Measurements from ENCODE around the gene TEX26.
A peak's percentile ranks its signal among the peaks of the same experiment; 100 is the strongest.
"Not testable (repeated sequence)": the region's sequence is repeated elsewhere in the genome, so short reads cannot be mapped to it uniquely, and the experiment has no call there.

The TEX26 gene

DNA sequence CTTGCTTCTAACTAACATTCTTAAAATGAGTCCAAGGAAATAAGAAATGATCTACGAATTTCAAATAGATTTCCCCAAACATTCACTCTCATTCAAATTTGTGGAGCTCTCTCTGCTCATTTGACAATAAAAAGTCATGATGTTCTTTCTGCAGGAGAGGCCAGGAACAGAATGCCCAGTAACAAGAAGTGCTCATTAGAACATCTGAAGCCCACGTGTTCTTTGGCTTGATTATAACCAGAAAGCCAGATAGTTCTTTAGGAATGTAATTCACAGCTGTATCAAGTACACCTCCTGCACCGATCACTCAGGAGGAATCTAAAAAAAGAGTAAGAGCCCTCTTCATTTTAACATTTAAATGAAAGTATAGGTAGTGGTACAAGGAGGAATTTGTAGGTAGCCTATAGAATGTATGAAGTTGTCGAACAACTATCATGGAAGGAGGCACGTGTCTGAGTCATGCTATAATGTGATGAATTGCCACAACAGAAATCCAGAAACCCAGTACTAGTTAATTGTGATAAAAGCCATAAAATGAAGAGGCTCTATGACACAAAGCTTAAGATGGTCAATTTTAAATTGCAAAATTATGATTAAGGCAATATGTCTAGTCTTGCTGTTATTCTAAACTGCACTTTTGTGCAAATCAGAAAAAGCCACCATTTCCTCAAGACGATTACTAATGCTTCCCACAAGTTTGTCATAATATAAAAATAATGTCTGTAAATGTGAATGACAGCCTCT lies 13.6 kb upstream of the TEX26 start:
- no peak for DNase-seq (ENCODE audit: low spot score)

DNA sequence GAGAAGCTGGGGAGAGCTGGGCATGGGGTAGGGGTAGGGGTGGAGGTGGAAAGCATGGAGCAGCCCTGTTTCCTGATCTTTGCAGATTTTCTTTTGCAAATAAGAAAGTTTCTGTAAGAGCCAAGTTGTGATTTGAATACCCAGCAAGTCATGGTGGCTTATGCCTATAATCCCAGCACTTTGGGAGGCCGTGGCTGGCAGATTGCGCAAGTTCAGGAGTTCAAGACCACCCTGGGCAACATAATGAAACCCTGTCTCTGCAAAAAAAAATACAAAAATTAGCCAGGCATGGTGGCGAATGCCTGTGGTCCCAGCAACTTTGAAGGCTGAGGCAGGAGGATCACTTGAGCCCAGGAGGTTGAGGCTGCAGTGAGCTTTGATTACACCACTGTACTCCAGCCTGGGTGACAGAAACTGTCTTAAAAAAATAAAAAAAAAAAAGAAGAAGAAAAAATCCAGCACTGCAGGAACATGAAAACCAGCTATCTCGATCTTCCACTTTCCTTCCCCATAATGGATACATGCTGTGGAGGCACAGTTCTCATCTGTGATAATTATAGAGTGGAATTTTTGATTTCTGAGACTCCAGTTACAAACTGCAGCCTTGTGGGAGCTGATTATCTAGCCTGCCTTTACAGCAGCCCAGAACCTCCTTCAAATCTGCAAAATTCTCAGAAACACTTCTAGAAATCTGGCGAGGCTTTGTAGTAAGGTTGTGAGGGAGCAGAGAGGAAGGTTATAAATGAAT lies 12.1 kb upstream of the TEX26 start:
- no peak for DNase-seq (ENCODE audit: low spot score)

DNA sequence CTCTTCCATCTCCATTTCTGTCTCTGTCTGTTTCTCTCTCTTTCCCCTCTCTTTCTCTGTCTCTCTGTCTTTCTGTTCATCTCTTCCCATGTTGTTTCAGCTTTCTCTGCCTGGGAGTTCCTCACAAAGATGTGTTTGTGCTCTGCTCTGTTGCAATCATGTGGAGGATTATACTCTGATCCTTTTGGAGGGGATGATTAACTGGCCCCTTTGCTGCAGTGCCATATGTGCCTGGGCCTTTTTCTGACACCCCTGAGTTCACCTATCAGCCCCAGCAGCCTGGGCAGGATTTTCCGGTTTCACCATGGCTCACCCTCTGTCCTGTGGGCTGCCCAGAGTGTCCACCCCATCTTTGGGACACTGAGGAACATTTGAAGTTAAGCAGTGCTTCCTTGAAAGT lies 9.0 kb upstream of the TEX26 start:
- DNase-seq (ENCODE audit: low spot score), result no peak

DNA sequence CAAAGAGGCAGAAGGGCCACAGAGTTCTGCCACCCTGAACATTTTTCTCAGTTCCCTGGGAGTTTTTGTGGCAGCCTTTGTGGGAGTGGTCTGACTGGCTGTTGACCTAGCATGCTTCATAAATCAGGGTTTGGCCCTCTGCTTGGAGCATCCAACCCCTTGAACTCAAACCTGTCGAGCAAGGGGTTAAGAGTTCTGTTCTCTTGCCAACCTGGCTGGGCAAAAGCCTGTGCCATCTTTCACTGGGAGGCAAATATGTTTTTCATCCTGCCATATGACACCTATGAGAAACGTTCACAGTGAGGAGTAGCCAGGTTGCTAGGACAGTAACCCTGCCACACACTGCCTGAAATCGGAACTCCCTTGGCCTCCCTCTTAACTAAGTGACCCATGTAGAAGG lies 7.7 kb upstream of the TEX26 start:
- DNase-seq (ENCODE audit: low spot score), result no peak

DNA sequence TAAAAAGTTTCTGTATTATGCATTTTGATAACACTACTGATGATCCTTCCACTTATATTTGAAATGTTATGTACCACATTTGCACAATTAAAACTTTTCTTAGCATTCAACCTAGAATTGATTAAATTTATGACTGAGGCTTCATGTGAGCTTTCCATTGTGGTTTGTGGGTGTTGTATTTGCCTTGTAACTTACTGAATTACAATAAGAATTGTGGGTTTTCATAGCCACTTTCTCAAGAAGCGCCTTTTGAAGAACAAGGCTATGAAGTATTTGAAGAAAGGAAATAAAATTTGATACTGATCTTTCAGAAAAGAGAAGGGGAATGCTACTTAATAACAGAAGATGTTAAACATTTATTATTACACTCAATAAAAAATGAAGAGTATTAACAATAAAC lies 7.0 kb upstream of the TEX26 start:
- DNase-seq (ENCODE audit: low spot score), result no peak

DNA sequence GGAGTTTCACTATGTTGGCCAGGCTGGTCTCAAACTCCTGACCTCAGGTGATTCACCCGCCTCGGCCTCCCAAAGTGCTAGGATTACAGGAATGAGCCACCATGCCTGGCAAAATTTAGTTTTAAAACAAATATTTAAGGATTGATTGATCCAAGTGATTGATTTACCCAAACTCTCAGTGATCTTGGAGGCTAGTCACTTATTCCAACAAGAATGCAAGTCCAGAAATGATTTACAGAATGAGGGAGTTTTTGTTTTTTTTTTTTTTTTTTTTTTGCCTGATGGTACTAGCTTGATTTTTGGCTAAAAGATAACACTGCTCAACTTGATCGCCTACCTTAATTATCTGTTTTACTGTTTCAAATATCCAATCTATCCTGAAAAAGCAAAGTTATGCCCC lies 5.7 kb upstream of the TEX26 start:
- no peak for DNase-seq (ENCODE audit: low spot score)

DNA sequence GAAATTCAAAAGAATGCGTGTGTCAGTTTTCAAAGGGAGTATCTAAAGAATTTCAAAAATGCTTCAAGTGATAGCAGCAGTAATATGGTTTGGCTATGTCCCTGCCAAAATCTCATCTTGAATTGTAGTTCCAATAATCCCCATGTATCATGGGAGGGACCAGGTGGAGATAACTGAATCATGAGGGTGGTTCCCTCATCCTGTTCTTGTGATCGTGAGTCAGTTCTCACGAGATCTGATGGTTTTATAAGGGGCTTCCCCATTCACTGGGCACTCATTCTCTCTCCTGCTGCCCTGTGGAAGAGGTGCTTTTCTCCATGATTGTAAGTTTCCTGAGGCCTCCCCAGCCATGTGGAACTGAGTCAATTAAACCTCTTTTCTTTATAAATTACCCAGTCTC lies 5.3 kb upstream of the TEX26 start:
- not testable (repeated sequence) for DNase-seq (ENCODE audit: low spot score)

DNA sequence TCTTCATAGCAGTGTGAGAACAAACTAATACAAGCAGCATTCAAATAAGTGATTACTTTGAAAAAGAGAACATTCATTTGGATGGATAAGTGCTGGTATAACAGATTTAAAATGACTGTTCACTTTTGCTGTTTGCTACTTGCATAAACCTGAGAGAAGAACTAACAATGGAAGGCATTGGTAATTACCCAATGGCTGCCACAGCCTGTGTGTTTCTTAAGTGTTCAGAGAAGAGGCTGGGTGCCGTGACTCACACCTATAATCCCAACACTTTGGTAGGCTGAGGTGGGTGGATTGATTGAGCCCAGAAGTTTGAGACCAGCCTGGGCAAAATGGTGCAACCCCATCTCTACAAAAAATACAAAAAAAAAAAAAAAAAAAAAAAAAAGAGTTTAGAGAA lies 4.9 kb upstream of the TEX26 start:
- DNase-seq (ENCODE audit: low spot score), result no peak

DNA sequence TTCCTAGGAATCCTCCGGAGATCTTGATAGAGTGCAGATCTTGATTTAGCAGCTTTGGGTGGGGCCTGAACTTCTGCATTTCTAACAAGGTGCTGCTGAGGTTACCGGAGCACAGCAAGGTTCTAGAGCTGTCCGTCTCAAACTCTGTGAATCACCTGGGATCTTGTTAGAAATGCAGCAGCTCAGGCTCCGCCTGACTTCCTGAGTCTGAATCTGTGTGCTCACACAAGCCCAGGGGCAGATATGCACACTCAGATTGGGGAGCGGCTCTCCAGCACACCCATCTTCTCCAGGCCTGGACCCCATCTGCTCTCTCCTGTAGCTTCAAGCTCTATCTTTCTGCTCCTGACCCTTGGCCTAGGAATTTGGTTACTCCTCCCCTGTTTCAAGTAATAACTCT lies 3.5 kb upstream of the TEX26 start:
- DNase-seq (ENCODE audit: low spot score), result no peak

DNA sequence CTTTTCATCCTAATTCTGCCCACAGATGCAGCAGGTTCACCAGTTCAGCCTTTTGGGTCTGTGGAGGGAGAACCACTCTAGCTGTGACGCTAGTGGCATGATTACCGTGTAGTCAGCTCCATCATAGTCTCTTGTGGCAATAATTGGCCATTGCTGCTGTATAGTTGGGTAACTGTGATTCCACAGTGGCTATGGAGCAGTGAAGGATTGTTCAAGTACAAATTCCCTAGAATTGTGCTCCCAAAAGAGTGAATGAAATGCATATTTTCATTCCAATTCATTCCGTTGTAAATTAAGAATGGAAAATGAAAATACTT lies 856 bp downstream of the TEX26 start:
- DNase-seq (ENCODE audit: low spot score), result no peak

DNA sequence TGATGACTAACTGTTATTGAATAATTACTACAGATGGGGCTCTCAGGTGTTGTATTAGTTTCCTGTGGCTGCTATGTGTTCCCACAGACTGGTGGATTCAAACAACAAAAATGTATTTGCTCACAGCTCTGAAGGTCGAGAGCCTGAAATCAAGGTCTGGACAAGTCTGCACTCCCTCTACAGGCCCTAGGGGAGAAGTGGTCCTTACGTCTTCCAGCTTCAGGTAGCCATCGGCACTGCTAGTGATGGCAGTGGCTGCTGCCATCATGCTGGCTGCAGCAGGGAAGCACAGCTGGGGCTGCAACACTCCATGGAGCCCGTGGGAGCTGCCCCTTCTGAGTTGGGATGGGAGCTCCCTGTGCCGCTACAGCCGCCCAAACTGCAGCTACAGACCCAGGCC lies 1.9 kb downstream of the TEX26 start:
- peak; percentile 7 for DNase-seq (ENCODE audit: low spot score)

DNA sequence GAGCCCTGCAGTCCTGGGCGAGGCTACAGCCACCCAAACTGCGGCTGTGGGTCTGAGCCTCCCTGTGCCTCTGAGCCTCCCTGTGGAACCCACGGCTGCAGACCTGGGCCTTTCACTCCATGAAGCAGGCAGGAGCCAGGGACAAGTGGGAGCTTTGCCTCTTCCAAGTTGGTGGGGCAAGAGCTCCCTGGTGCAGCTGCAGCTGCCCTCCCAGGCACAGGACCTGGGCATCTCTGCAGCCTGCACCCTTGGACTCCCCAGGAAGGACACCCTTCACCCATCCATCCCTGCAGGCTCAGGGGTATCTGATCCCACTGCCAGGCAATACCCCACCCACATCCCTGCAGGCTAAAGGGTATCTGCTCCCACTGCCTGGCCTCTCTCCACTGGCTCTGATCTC lies 2.3 kb downstream of the TEX26 start:
- no peak for DNase-seq (ENCODE audit: low spot score)

DNA sequence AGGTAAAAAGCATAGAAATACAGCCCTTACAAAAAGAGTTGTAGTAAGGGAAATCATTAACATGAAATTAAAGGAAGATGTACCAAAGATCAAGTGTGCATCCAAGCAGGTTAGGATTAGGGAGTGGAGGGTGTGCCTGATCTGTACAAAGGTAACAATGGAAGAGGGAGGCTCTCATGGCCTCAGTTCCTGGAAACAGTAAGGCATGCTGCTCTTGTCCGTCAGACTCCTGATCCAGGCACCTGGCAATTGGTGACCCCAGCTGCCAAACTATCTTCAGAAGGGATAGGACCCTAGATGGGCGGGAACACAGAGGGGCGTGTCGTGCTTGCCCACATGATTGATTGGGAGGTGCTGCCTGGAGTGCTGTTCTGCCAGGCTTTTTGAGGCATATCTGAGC lies 4.5 kb downstream of the TEX26 start:
- DNase-seq (ENCODE audit: low spot score), result no peak

DNA sequence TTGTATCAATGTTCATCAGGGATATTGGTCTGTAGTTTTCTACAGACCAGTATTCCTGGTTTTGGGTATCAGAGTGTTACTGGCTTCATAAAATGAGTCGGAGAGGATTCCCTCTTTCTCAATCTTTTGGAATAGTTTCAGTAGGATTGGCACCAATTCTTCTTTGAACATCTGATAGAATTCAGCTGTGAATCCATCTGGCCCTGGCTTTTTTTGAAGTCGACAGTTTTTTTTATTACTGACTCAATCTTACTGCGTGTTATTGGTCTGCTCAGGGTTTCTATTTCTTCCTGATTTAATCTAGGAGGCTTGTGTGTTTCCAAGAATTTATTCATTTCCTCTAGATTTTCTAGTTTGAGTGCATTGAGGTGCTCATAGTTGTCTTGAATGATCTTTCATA lies 11.4 kb downstream of the TEX26 start:
- DNase-seq (ENCODE audit: low spot score), result no peak

DNA sequence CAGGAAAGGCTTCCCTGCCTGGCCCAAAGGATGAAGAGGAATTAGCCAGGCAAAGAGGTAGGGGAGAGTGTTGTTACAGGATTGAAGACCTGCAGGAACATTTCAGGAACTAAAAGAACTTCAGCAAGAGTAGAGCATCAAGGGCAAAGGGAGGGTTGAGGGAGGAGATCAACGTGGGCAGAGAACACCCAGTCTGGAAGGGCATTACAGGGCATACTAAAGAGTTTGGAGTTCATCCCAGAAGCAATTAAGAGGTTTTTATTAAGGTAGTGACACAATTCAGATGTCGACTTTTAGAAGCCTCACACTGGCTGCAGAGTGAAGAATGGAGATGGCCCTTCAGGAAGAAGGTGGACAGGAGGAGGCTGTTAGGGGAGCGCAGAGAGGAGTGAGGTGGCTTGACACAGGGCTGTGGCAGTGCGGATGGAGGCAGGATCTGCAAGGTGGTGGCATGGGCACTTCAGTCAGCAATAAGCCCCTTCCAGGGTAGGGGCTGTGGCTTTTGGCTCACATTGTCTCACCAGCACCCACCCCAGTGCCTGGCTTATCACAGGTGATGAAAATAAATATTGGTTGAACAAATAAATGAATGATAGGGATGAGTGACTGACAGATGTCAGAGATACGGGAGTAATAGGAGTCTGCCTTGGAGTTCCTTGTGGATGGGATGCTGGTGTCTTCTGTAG lies 24.9 kb downstream of the TEX26 start:
- no peak for DNase-seq (ENCODE audit: low spot score)

DNA sequence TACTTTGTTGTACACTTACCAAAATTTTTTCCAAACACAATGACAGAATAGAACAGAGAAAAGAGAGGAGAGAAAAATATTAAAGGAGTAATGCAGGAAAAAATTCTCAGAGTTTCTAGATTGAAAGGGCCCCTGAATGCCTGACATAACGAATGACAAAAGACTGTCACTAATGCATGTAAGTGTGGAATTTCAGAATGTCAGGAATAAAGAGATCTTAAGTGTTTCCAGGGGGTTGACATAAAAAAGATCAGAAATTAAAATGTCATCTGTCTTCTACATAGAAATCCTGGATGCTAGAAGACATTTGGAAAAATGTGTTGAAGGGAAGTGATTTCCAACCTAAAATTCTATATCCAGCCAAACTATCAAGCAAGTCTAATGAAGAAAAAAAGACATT lies 27.2 kb downstream of the TEX26 start:
- DNase-seq (ENCODE audit: low spot score), result no peak

DNA sequence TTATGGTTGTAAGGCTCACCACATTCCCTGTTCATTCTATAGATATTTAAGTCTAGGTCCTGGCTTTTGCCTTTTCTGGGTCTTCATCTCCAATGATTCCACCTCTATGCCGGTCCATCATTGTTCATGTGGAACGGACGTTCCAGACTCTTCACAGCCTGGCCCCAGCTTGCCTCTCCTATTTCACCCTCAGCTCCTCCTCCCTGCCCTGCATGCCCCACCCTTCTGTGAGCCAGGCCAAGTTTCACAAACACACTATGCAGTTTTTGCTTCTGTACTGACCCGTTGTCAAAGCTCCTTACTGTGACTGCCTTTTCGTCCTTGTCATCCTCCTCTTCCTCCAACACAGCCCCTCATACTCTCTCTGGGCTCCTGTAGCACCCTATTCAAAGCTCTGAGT lies 31.3 kb downstream of the TEX26 start:
- DNase-seq (ENCODE audit: low spot score), result peak; percentile 47

DNA sequence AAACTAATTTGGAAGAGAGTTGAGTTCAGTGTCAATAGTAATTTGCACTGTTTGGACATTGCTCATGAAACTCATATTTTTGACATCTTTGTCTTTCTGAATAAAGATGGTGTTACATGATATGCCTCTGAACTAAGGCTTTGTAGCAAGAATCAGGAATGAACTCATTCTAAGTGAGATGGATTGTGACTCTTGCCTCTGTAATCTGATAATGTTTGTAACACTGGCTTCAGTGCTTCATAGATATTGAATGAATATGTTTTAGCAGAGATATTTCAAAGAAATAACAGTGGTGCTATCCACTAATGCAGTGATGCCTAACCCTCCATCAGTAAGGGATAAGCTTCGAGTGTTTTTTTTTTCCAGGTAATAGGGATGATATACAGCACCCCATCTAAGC lies 32.9 kb downstream of the TEX26 start:
- DNase-seq (ENCODE audit: low spot score), result no peak

DNA sequence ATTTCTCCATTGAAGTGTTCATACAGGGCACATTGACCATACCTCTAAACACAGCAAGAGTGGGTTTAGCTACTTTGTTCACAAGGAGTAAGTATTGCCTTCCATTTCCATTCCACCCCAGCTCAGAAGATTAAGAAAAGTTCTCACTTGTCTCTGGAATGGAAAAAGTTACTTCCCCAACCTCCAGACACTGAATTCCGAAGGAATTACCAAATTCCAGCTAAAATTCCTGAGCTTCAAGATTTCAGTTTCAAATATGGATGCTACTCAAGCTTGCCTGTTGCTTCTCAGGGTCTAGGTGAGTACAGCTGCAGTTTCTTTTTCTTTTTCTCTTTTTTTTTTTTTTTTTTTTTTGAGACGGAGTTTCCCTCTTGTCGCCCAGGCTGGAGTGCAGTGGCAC lies 33.6 kb downstream of the TEX26 start:
- DNase-seq (ENCODE audit: low spot score), result no peak

DNA sequence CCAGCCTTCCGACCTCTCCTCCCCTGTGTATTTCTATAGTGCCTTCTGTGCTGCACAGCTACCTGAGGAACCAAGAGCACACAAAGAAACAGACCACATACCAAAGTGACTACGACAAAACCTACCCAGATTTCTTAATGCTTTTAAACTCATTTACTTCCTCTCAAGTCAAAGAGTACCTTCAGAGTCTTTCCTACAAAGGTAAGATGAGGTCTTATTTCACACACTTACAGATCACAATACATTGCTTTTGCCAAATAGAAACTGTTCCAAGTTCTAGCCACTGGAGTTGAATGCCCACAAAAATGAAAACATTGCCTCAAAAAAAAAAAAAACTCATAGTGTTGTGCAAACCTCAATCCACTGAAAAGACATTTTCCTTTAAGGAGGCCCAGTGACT lies 36.4 kb downstream of the TEX26 start:
- no peak for DNase-seq (ENCODE audit: low spot score)

DNA sequence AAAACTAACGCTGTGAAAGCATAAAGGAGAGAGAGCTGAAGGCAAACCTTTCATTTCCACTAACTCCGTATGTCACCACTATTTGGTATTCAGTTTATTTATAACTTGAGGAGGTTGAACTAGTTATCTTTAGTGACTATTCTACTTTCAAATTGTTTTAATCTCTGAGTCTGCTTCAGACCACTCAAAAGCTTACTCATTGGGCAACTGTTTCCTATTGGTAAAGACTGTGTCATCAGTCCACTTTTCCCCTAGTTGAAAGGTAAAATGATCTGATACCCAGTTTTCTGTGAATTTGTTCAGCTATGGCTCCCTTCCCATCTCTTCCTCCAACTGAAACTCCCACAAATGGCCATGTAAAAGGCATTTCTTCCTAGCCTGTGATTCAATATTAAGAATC lies 39.1 kb downstream of the TEX26 start:
- DNase-seq (ENCODE audit: low spot score), result no peak

DNA sequence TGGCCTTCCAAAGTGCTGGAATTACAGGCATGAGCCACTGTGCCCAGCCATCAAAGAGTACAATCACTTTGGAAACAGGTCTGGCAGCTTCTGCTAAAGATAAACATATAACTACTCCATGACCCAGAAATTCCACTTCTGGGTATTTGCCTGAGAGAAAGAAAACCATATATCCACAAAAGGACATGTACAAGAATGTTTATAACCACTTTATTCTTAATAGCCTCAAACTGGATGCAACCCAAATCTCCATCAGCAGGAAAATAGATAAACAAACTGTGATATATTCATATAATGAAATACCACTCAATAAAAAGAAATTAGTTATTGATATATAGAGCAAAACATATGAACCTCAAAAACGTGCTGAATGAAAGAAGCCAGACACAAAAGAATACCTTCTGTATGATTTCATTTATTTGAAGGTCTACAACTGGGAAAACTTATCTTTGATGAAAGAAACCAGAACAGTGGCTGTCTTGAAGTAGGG lies 40.5 kb downstream of the TEX26 start:
- no peak for DNase-seq (ENCODE audit: low spot score)

DNA sequence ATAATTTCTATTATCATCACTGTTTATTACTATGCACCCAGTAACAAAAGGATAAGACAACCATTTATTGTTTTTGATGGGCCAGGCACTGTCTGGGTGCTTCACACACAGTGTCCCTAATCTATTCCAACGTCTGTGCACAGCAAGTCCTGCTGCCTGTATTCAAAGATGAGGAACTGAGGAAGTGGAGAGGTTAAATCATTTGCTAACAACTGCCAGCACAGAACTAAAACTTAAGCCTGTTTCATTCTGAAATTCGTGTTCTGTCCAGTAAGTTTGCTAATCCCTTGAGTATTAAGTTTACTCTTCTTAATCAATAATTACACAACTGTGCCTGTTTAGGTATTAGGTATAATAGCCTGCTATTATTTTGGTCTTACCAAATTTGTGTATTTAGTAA lies 41.9 kb downstream of the TEX26 start:
- no peak for DNase-seq (ENCODE audit: low spot score)

All from SW480 (cell line).